ENCODE measurements around the gene CLEC2L. TPM values are rescaled to one million over a fixed set of nuclear protein-coding genes. Genes with fewer than 3 reads are reported as not detected.

The CLEC2L gene
- total RNA-seq, 4 donors from 2014 or later: 17.3 TPM; not detected in 3

DNA sequence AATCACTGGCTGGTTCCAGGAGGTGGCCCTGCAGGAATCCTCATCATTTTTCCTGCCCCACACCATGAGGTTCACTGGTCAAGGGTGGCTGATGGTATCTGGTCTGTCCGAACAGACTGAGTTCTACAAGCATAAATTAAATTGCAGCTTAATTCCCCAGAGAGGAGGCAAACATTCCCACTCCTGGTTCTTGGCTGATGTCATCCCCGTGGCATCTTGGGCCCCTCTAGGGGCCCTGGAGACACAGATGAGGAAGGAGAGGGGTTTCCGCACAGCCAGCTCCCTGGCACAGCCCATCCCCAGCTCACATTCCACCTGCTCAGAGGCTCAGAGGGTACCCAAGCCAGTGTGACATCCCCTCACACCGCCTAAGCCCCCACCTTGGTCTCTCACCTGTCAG lies 34.7 kb upstream of the CLEC2L start:
- no peak for DNase-seq
- no peaks in the 10 kb centered on the region for H3K36me3 ChIP-seq
- in situ Hi-C loops (cut with MboI; ENCODE audit: low pct_ligation_motif_present in 1 of 4, low pct_unique_long_range_greater_than_20kb in 1 of 4, low sequenced_read_pairs in 3 of 4): no loop called here
- WGBS, 2 donors (ENCODE audit: low coverage in 1 of 2): 65% methylated on average over 4 of the region's 4 CpGs; no CpG with 5 or more reads in 1 of the 2 donors
- peaks cover 0 to 2% (median 2%) of the 10 kb centered on the region in 4 donors for H3K4me1 ChIP-seq
- peaks cover 31% of the 10 kb centered on the region for H3K27me3 ChIP-seq
- TF ChIP-seq, protein P1, sequence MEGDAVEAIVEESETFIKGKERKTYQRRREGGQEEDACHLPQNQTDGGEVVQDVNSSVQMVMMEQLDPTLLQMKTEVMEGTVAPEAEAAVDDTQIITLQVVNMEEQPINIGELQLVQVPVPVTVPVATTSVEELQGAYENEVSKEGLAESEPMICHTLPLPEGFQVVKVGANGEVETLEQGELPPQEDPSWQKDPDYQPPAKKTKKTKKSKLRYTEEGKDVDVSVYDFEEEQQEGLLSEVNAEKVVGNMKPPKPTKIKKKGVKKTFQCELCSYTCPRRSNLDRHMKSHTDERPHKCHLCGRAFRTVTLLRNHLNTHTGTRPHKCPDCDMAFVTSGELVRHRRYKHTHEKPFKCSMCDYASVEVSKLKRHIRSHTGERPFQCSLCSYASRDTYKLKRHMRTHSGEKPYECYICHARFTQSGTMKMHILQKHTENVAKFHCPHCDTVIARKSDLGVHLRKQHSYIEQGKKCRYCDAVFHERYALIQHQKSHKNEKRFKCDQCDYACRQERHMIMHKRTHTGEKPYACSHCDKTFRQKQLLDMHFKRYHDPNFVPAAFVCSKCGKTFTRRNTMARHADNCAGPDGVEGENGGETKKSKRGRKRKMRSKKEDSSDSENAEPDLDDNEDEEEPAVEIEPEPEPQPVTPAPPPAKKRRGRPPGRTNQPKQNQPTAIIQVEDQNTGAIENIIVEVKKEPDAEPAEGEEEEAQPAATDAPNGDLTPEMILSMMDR (IDR thresholded peaks at IDR 0.05): no peak
- TF ChIP-seq POLR2A (IDR thresholded peaks at IDR 0.05) (no peak), POLR2AphosphoS5 (IDR thresholded peaks at IDR 0.05) (no peak), EP300 (IDR thresholded peaks at IDR 0.05; ENCODE audit: low read depth) (no peak)
- peaks cover 0 to 14% of the 10 kb centered on the region in 2 donors for H3K9me3 ChIP-seq
- intact Hi-C loops (cut with DNase I; ENCODE audit: low total_unique reads): no loop called here
- H3K4me3 ChIP-seq: no peak overlapping the region
- no peak overlapping the region for H3K27ac ChIP-seq

DNA sequence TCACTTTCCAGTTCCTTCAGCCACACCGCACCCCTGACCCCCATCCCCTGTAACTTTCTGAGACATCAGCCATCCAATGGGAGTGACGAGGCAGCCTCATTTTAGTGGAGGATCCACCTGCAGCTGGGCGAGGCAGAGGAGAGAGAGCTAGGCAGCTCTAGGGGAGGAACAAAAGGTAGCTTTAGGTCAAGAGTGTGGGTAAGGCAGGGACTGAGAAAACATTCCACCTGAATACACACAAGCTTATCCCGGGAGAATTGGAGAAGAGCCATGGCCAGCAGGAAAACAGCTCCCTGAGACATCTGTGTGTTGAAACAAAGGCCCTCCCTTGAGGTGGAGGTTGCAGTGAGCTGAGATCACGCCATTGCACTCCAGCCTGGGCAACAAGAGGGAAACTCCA lies 33.4 kb upstream of the CLEC2L start:
- Histone ChIP-seq H3K4me1 (no peaks in the 10 kb centered on the region), H3K36me3 (no peaks in the 10 kb centered on the region), H3K27ac (no peak overlapping the region), H3K9me3 (peaks cover 0 to 14% of the 10 kb centered on the region in 2 donors), H3K4me3 (no peak overlapping the region), H3K27me3 (peaks cover 17% of the 10 kb centered on the region)
- TF ChIP-seq EP300 (IDR thresholded peaks at IDR 0.05; ENCODE audit: low read depth): no peak
- TF ChIP-seq, protein P1 (IDR thresholded peaks at IDR 0.05): no peak
- no peak for TF ChIP-seq POLR2AphosphoS5 (IDR thresholded peaks at IDR 0.05)
- TF ChIP-seq POLR2A (IDR thresholded peaks at IDR 0.05): no peak
- intact Hi-C loops (cut with DNase I; ENCODE audit: low total_unique reads) (no loop called here), in situ Hi-C loops (cut with MboI; ENCODE audit: low pct_ligation_motif_present in 1 of 4, low pct_unique_long_range_greater_than_20kb in 1 of 4, low sequenced_read_pairs in 3 of 4) (loop anchor here in 1 of 4 donors (10.0 kb wide), 1 partner anchor 515 kb away; no protein-coding TSS in a partner anchor)
- 43 to 66% methylated on average over 1 to 5 of the region's 5 CpGs for WGBS, 2 donors (ENCODE audit: low coverage in 1 of 2)
- DNase-seq: peak; percentile 13

DNA sequence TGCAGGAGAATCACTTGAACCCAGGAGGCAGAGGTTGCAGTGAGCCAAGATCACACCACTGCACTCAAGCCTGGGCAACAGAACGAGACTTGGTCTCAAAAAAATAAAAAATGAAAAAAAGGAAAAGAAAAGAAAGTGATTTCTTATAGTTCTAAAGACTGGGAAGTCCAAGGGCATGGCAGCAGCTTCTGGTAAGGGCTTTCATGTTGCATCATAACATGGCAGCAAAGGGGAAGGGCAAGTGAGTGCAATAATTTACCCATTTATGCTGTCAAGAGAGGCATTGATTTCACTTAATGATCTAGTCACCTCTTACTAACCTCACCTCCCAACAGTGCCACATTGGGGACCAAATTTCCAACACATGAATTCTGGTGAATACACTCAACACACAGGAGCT lies 31.2 kb upstream of the CLEC2L start:
- no peak overlapping the region for H3K27ac ChIP-seq
- no peaks in the 10 kb centered on the region for H3K36me3 ChIP-seq
- H3K4me3 ChIP-seq: no peak overlapping the region
- peaks cover 0 to 14% of the 10 kb centered on the region in 2 donors for H3K9me3 ChIP-seq
- in situ Hi-C loops (cut with MboI; ENCODE audit: low pct_ligation_motif_present in 1 of 4, low pct_unique_long_range_greater_than_20kb in 1 of 4, low sequenced_read_pairs in 3 of 4) (loop anchor here in 1 of 4 donors (10.0 kb wide), 1 partner anchor 513 kb away; no protein-coding TSS in a partner anchor), intact Hi-C loops (cut with DNase I; ENCODE audit: low total_unique reads) (no loop called here)
- no peaks in the 10 kb centered on the region for H3K27me3 ChIP-seq
- WGBS, 2 donors (ENCODE audit: low coverage in 1 of 2): 73 to 100% methylated on average over 1 of the region's 1 CpG
- TF ChIP-seq POLR2AphosphoS5 (IDR thresholded peaks at IDR 0.05) (no peak), POLR2A (IDR thresholded peaks at IDR 0.05) (no peak), EP300 (IDR thresholded peaks at IDR 0.05; ENCODE audit: low read depth) (no peak)
- TF ChIP-seq, protein P1 (IDR thresholded peaks at IDR 0.05): no peak
- DNase-seq: no peak
- no peaks in the 10 kb centered on the region for H3K4me1 ChIP-seq

GRCh38 chr7:139494835-139495579 lies 28.5 kb upstream of the CLEC2L start:
- WGBS, 2 donors (ENCODE audit: low coverage in 1 of 2): 59 to 78% methylated on average over 1 to 5 of the region's 5 CpGs
- H3K9me3 ChIP-seq: peaks cover 0 to 14% of the 10 kb centered on the region in 2 donors
- DNase-seq: no peak
- no peak overlapping the region for H3K4me3 ChIP-seq
- in situ Hi-C loops (cut with MboI; ENCODE audit: low pct_ligation_motif_present in 1 of 4, low pct_unique_long_range_greater_than_20kb in 1 of 4, low sequenced_read_pairs in 3 of 4): loop anchor here in 1 of 4 donors (10.0 kb wide), 1 partner anchor 510 kb away; no protein-coding TSS in a partner anchor
- H3K4me1 ChIP-seq: peaks cover 0 to 3% (median 1%) of the 10 kb centered on the region in 4 donors
- TF ChIP-seq EP300 (IDR thresholded peaks at IDR 0.05; ENCODE audit: low read depth) (no peak), POLR2A (IDR thresholded peaks at IDR 0.05) (no peak), POLR2AphosphoS5 (IDR thresholded peaks at IDR 0.05) (no peak)
- TF ChIP-seq, protein P1 (IDR thresholded peaks at IDR 0.05): no peak
- H3K27me3 ChIP-seq: peaks cover 7% of the 10 kb centered on the region
- H3K36me3 ChIP-seq: no peaks in the 10 kb centered on the region
- no peak overlapping the region for H3K27ac ChIP-seq
- intact Hi-C loops (cut with DNase I; ENCODE audit: low total_unique reads): no loop called here

All from transverse colon (tissue), 4 donors.